ENCODE results near the gene XYLT2. TPM values are rescaled to one million over a fixed set of nuclear protein-coding genes. Genes with fewer than 3 reads are reported as not detected.

XYLT2 gene
- total and polyA plus RNA-seq, 2 of the 13 experiments (the other 11 are each of a cell fraction or from before 2014, with no cell fraction given): 17.0 to 22.1 TPM

DNA sequence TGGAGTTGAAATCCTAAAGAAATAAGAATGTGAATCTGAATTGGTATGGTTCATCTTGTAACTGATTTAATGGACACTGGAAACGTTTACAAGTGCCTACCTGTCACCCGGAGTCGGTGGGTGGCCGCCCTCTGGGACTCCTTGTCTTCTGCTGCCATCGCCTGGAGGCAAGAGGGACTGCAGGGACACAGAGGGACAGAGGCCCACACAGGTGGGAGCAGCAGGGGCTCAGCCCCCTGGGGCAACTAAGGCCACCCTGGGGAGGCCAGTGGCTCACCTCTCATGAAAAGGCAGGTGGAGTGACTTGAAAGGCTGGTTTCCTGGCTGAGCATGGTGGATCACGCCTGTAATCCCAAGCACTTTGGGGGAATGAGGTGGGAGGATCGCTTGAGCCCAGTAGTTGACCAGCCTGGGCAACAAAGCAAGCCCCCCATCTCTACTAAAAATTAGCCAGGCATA lies 48.5 kb upstream of the XYLT2 start (continued):
- TF ChIP-seq, protein P1, sequence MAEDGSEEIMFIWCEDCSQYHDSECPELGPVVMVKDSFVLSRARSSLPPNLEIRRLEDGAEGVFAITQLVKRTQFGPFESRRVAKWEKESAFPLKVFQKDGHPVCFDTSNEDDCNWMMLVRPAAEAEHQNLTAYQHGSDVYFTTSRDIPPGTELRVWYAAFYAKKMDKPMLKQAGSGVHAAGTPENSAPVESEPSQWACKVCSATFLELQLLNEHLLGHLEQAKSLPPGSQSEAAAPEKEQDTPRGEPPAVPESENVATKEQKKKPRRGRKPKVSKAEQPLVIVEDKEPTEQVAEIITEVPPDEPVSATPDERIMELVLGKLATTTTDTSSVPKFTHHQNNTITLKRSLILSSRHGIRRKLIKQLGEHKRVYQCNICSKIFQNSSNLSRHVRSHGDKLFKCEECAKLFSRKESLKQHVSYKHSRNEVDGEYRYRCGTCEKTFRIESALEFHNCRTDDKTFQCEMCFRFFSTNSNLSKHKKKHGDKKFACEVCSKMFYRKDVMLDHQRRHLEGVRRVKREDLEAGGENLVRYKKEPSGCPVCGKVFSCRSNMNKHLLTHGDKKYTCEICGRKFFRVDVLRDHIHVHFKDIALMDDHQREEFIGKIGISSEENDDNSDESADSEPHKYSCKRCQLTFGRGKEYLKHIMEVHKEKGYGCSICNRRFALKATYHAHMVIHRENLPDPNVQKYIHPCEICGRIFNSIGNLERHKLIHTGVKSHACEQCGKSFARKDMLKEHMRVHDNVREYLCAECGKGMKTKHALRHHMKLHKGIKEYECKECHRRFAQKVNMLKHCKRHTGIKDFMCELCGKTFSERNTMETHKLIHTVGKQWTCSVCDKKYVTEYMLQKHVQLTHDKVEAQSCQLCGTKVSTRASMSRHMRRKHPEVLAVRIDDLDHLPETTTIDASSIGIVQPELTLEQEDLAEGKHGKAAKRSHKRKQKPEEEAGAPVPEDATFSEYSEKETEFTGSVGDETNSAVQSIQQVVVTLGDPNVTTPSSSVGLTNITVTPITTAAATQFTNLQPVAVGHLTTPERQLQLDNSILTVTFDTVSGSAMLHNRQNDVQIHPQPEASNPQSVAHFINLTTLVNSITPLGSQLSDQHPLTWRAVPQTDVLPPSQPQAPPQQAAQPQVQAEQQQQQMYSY (CRISPR knock-in tag; IDR thresholded peaks at IDR 0.05): no peak
- no peak for TF ChIP-seq NR1H2 (CRISPR knock-in tag; IDR thresholded peaks at IDR 0.05; ENCODE audit: borderline replicate concordance, low read depth)
- TF ChIP-seq HDAC6 (IDR thresholded peaks at IDR 0.05; ENCODE audit: low read depth, low read length): no peak
- TF ChIP-seq ZNF598 (CRISPR knock-in tag; IDR thresholded peaks at IDR 0.05; ENCODE audit: borderline replicate concordance): peak; percentile 34; the same call in 1 of the 2 replicates
- no peak for TF ChIP-seq HNRNPLL (IDR thresholded peaks at IDR 0.05; ENCODE audit: low read depth, low read length, poor library complexity, severe bottlenecking)
- TF ChIP-seq GATAD2A (CRISPR knock-in tag; IDR thresholded peaks at IDR 0.05): peak; percentile 20; the same call in 1 of the 2 replicates
- no peak for TF ChIP-seq SP4 (CRISPR knock-in tag; IDR thresholded peaks at IDR 0.05)
- TF ChIP-seq MED13 (CRISPR knock-in tag; IDR thresholded peaks at IDR 0.05): no peak
- TF ChIP-seq ZNF136 (CRISPR knock-in tag; IDR thresholded peaks at IDR 0.05; ENCODE audit: low read depth): no peak
- TF ChIP-seq ERF (CRISPR knock-in tag; IDR thresholded peaks at IDR 0.05): peak; percentile 71; the same call in 1 of the 2 replicates
- TF ChIP-seq ZNF33A (CRISPR knock-in tag; IDR thresholded peaks at IDR 0.05; ENCODE audit: borderline replicate concordance): no peak
- TF ChIP-seq FOXO1 (CRISPR knock-in tag; IDR thresholded peaks at IDR 0.05): 0 out of 2 replicates have a peak, but pooled peaks have one; percentile 23
- peak; percentile 69 for TF ChIP-seq HDAC1 (CRISPR knock-in tag; IDR thresholded peaks at IDR 0.05)
- TF ChIP-seq ZNF3 (CRISPR knock-in tag; IDR thresholded peaks at IDR 0.05): 0 out of 2 replicates have a peak, but pooled peaks have one; percentile 28
- 0 out of 2 replicates have a peak, but pooled peaks have one; percentile 19 for TF ChIP-seq ZNF451 (CRISPR knock-in tag; IDR thresholded peaks at IDR 0.05)
- TF ChIP-seq, protein P2, sequence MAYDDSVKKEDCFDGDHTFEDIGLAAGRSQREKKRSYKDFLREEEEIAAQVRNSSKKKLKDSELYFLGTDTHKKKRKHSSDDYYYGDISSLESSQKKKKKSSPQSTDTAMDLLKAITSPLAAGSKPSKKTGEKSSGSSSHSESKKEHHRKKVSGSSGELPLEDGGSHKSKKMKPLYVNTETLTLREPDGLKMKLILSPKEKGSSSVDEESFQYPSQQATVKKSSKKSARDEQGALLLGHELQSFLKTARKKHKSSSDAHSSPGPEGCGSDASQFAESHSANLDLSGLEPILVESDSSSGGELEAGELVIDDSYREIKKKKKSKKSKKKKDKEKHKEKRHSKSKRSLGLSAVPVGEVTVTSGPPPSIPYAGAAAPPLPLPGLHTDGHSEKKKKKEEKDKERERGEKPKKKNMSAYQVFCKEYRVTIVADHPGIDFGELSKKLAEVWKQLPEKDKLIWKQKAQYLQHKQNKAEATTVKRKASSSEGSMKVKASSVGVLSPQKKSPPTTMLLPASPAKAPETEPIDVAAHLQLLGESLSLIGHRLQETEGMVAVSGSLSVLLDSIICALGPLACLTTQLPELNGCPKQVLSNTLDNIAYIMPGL (CRISPR knock-in tag; IDR thresholded peaks at IDR 0.05; ENCODE audit: borderline replicate concordance in 1 of 2, low read depth in 1 of 2): peak; percentile 46 to 58; a peak in 2 of 4 replicates
- TF ChIP-seq, protein P3, sequence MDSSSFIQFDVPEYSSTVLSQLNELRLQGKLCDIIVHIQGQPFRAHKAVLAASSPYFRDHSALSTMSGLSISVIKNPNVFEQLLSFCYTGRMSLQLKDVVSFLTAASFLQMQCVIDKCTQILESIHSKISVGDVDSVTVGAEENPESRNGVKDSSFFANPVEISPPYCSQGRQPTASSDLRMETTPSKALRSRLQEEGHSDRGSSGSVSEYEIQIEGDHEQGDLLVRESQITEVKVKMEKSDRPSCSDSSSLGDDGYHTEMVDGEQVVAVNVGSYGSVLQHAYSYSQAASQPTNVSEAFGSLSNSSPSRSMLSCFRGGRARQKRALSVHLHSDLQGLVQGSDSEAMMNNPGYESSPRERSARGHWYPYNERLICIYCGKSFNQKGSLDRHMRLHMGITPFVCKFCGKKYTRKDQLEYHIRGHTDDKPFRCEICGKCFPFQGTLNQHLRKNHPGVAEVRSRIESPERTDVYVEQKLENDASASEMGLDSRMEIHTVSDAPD (CRISPR knock-in tag; IDR thresholded peaks at IDR 0.05): no peak
- no peak for TF ChIP-seq ZNF121 (CRISPR knock-in tag; IDR thresholded peaks at IDR 0.05)
- TF ChIP-seq ZMAT3 (CRISPR knock-in tag; conservative IDR thresholded peaks at IDR 0.05): no peak
- 0 out of 2 replicates have a peak, but pooled peaks have one; percentile 21 for TF ChIP-seq IRF2 (CRISPR knock-in tag; IDR thresholded peaks at IDR 0.05)
- TF ChIP-seq, protein P4, sequence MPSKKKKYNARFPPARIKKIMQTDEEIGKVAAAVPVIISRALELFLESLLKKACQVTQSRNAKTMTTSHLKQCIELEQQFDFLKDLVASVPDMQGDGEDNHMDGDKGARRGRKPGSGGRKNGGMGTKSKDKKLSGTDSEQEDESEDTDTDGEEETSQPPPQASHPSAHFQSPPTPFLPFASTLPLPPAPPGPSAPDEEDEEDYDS (CRISPR knock-in tag; IDR thresholded peaks at IDR 0.05): 0 out of 2 replicates have a peak, but pooled peaks have one; percentile 21

Measured in HepG2 (cell line).